H1 (cell line): ENCODE measurements around the gene OR10G7. TPM values are rescaled to one million over a fixed set of nuclear protein-coding genes. Genes with fewer than 3 reads are reported as not detected.

Experiments used
- CTCF ChIA-PET: fragments of 300-600 bp; sonication (Branson Sonifier 250); formaldehyde crosslinking; loops from one replicate; lab custom pipeline; 2021; ENCODE audit not compliant: partially characterized antibody; lab: Charles Lee
- POLR2A ChIA-PET: fragments of 300-600 bp; sonication (Branson Sonifier 250); formaldehyde crosslinking; loops from one replicate; lab custom pipeline; 2021; ENCODE audit warnings: inconsistent platforms; ENCODE audit not compliant: partially characterized antibody; lab: Charles Lee
- DNase-seq, 2 experiments: peaks; one replicate each; pipeline versions ENCODE4 v3.0.0 to v3.0.0-alpha.2; 2010 to 2022; ENCODE audit warnings: low spot score in 2 of 2, low read depth in 1 of 2, mixed read lengths in 1 of 2
- FAIRE-seq: peaks from 2 replicates; lab custom pipeline; 2011; peaks lifted over from hg19 to GRCh38; lab: Jason Lieb, UNC
- H2AFZ ChIP-seq: 2 replicates; pipeline ENCODE4 v1.8.1; 2012; ENCODE audit warnings: low read length, inconsistent platforms
- H2AK5ac ChIP-seq: 2 replicates; pipeline ENCODE4 v1.6.1; 2013; ENCODE audit warnings: low read depth, low read length
- H2BK120ac ChIP-seq: replicated peaks from 2 replicates; pipeline ENCODE3; 2013; ENCODE audit warnings: low read depth, low read length, inconsistent platforms
- H2BK12ac ChIP-seq: 2 replicates; pipeline ENCODE4 v1.6.1; 2013; ENCODE audit warnings: low read depth, low read length
- H2BK15ac ChIP-seq: 2 replicates; pipeline ENCODE4 v1.6.1; 2013; ENCODE audit warnings: low read length
- H2BK20ac ChIP-seq: 2 replicates; pipeline ENCODE4 v1.6.1; 2013; ENCODE audit warnings: low read length
- H2BK5ac ChIP-seq: 2 replicates; pipeline ENCODE4 v1.6.1; 2013; ENCODE audit warnings: low read depth, low read length
- H3K14ac ChIP-seq: 2 replicates; pipeline ENCODE4 v1.6.1; 2013; ENCODE audit warnings: inconsistent platforms; ENCODE audit not compliant: insufficient read length
- H3K18ac ChIP-seq: 2 replicates; pipeline ENCODE4 v1.6.1; 2013; ENCODE audit warnings: low read length; ENCODE audit errors: extremely low read depth
- H3K23ac ChIP-seq: 2 replicates; pipeline ENCODE4 v1.6.1; 2013; ENCODE audit warnings: inconsistent platforms; ENCODE audit not compliant: insufficient read length
- H3K23me2 ChIP-seq: 2 replicates; pipeline ENCODE4 v1.6.1; 2013; ENCODE audit warnings: low read depth, low read length
- H3K27ac ChIP-seq: 2 replicates; pipeline ENCODE4 v1.6.1; 2011; ENCODE audit warnings: low read depth, low read length, inconsistent platforms
- H3K27me3 ChIP-seq, 4 experiments: replicated peaks in 1 of 4; 1 replicate in 1 of 4; 2 replicates in 3 of 4; pipeline versions ENCODE4 v1.6.1 to v1.8.1; 2011 to 2013; ENCODE audit warnings: low read length in 3 of 4, mild to moderate bottlenecking in 3 of 4, inconsistent platforms in 2 of 4, mixed read lengths in 2 of 4, moderate library complexity in 1 of 4; ENCODE audit not compliant: control insufficient read depth in 3 of 4, insufficient read depth in 3 of 4; ENCODE audit errors: extremely low read depth in 1 of 4
- H3K36me3 ChIP-seq, 4 experiments: 2 replicates each; pipeline versions ENCODE4 v1.6.1 to v1.8.1; 2011 to 2013; ENCODE audit warnings: mild to moderate bottlenecking in 4 of 4, low read length in 3 of 4, moderate library complexity in 2 of 4, control low read depth in 1 of 4, inconsistent platforms in 1 of 4; ENCODE audit not compliant: insufficient read depth in 4 of 4, control insufficient read depth in 2 of 4
- H3K4ac ChIP-seq: replicated peaks from 2 replicates; pipeline ENCODE3; 2013; ENCODE audit warnings: low read length, low read depth, mixed read lengths, inconsistent platforms; ENCODE audit not compliant: insufficient read length
- H3K4me1 ChIP-seq, 4 experiments: replicated peaks in 1 of 4; 1 replicate in 1 of 4; 2 replicates in 3 of 4; pipeline versions ENCODE4 v1.6.1 to v1.8.1; 2011 to 2013; ENCODE audit warnings: low read length in 3 of 4, inconsistent platforms in 2 of 4, mixed read lengths in 1 of 4; ENCODE audit not compliant: insufficient read depth in 4 of 4, control insufficient read depth in 3 of 4
- H3K4me2 ChIP-seq, 2 experiments: 2 replicates each; pipeline versions ENCODE4 v1.6.1 to v1.8.1; 2011 to 2013; ENCODE audit warnings: low read depth in 2 of 2, low read length in 2 of 2, control low read depth in 1 of 2, inconsistent platforms in 1 of 2, mild to moderate bottlenecking in 1 of 2; ENCODE audit not compliant: insufficient read depth in 1 of 2
- H3K4me3 ChIP-seq, 4 experiments: fragments of 200-600, 300-600 bp in 1 of 4; sonication (generic), shearing (Covaris generic), sonication (Bioruptor Twin) in 1 of 4; 2 replicates each; pipeline versions ENCODE4 v1.5.1 to v1.8.1; 2011 to 2016; ENCODE audit warnings: low read length in 4 of 4, low read depth in 3 of 4, control low read depth in 2 of 4, inconsistent platforms in 2 of 4, mild to moderate bottlenecking in 2 of 4, mixed read lengths in 1 of 4, moderate library complexity in 1 of 4; ENCODE audit not compliant: insufficient read depth in 2 of 4; ENCODE audit errors: extremely low read depth in 1 of 4
- H3K56ac ChIP-seq: replicated peaks from 2 replicates; pipeline ENCODE3; 2013; ENCODE audit warnings: low read depth, mild to moderate bottlenecking, mixed read lengths, low read length, inconsistent platforms; ENCODE audit not compliant: insufficient read length
- H3K79me1 ChIP-seq: 2 replicates; pipeline ENCODE4 v1.6.1; 2013; ENCODE audit warnings: low read depth, low read length, control low read depth
- H3K79me2 ChIP-seq, 2 experiments: 2 replicates each; pipeline versions ENCODE4 v1.6.1 to v1.8.1; 2012 to 2013; ENCODE audit warnings: low read length in 2 of 2, mild to moderate bottlenecking in 2 of 2, inconsistent platforms in 1 of 2; ENCODE audit not compliant: insufficient read depth in 2 of 2, control insufficient read depth in 1 of 2
- H3K9ac ChIP-seq, 4 experiments: replicated peaks in 1 of 4; 1 replicate in 1 of 4; 2 replicates in 3 of 4; pipeline versions ENCODE4 v1.6.1 to v1.8.1; 2011 to 2013; ENCODE audit warnings: low read depth in 3 of 4, low read length in 3 of 4, control low read depth in 2 of 4, mild to moderate bottlenecking in 2 of 4, moderate library complexity in 2 of 4, inconsistent platforms in 1 of 4; ENCODE audit errors: extremely low read depth in 1 of 4
- H3K9me3 ChIP-seq, 2 experiments: 2 replicates each; pipeline versions ENCODE4 v1.6.1 to v1.8.1; 2012 to 2013; ENCODE audit warnings: mild to moderate bottlenecking in 2 of 2, moderate library complexity in 2 of 2, control low read depth in 1 of 2, inconsistent platforms in 1 of 2, low read depth in 1 of 2, low read length in 1 of 2, mixed read lengths in 1 of 2; ENCODE audit not compliant: insufficient read depth in 2 of 2
- H4K20me1 ChIP-seq, 2 experiments: replicated peaks in 1 of 2; 2 replicates each; pipeline versions ENCODE3 to v1.8.1; 2011 to 2013; ENCODE audit warnings: inconsistent platforms in 2 of 2, low read length in 2 of 2, mild to moderate bottlenecking in 1 of 2; ENCODE audit not compliant: insufficient read depth in 2 of 2, control insufficient read depth in 1 of 2
- H4K5ac ChIP-seq: 2 replicates; pipeline ENCODE4 v1.6.1; 2013; ENCODE audit warnings: low read length, low read depth, mixed read lengths, inconsistent platforms; ENCODE audit not compliant: insufficient read length
- H4K8ac ChIP-seq: 2 replicates; pipeline ENCODE4 v1.8.0; 2013; ENCODE audit warnings: mild to moderate bottlenecking, moderate library complexity, low read length, inconsistent platforms; ENCODE audit not compliant: insufficient read depth; ENCODE audit errors: extremely low read depth
- H4K91ac ChIP-seq: replicated peaks from 2 replicates; pipeline ENCODE3; 2013; ENCODE audit warnings: low read length, mixed read lengths, inconsistent platforms; ENCODE audit not compliant: insufficient read length
- ATF3 ChIP-seq: IDR thresholded peaks from 2 replicates; pipeline ENCODE4 v1.6.1; 2011; ENCODE audit warnings: low read depth, mild to moderate bottlenecking, low read length; ENCODE audit not compliant: insufficient read depth
- BRCA1 ChIP-seq: IDR thresholded peaks from 2 replicates; pipeline ENCODE4 v1.6.1; 2012; ENCODE audit warnings: low read depth, low read length, improper control_type of control experiment
- CBX5 ChIP-seq: fragments of 300-800, 300-1000 bp; sonication (generic); IDR thresholded peaks from 2 replicates; pipeline ENCODE4 v1.7.1; 2016; ENCODE audit warnings: antibody characterized with exemption, low read length, low read depth
- CTBP2 ChIP-seq: IDR thresholded peaks from 2 replicates; pipeline ENCODE4 v1.7.0; 2011; ENCODE audit warnings: borderline replicate concordance, mild to moderate bottlenecking, moderate library complexity, mixed read lengths, low read length; ENCODE audit not compliant: insufficient read depth, insufficient read length
- E2F6 ChIP-seq: IDR thresholded peaks from 2 replicates; pipeline ENCODE4 v1.6.1; 2012; ENCODE audit warnings: inconsistent platforms
- EZH2 ChIP-seq: fragments of 200-600 bp; sonication (generic); IDR thresholded peaks from 2 replicates; pipeline ENCODE4 v1.7.1; 2012; ENCODE audit warnings: low read depth, mild to moderate bottlenecking, moderate library complexity, low read length, inconsistent platforms; ENCODE audit not compliant: severe bottlenecking
- KDM4A ChIP-seq: IDR thresholded peaks from one replicate; pipeline ENCODE4 v1.7.1; 2012; ENCODE audit warnings: low read depth, mild to moderate bottlenecking, moderate library complexity, low read length, inconsistent platforms; ENCODE audit not compliant: severe bottlenecking
- MAX ChIP-seq: IDR thresholded peaks from 2 replicates; pipeline ENCODE4 v1.6.1; 2012; ENCODE audit warnings: inconsistent platforms
- RBBP5 ChIP-seq: IDR thresholded peaks from 2 replicates; pipeline ENCODE4 v1.7.1; 2012; ENCODE audit warnings: low read depth, mild to moderate bottlenecking, inconsistent platforms, low read length, moderate library complexity, borderline replicate concordance
- RFX5 ChIP-seq: IDR thresholded peaks from 2 replicates; pipeline ENCODE4 v1.6.1; 2011; ENCODE audit warnings: low read depth, low read length, improper control_type of control experiment, borderline replicate concordance
- SAP30 ChIP-seq: fragments of 300-600 bp; sonication (generic); IDR thresholded peaks from 2 replicates; pipeline ENCODE4 v1.7.1; 2012; ENCODE audit warnings: low read length, moderate library complexity, mild to moderate bottlenecking, inconsistent platforms; ENCODE audit not compliant: insufficient read depth, insufficient replicate concordance
- SP2 ChIP-seq: IDR thresholded peaks from 2 replicates; pipeline ENCODE4 v1.6.1; 2012; ENCODE audit warnings: mild to moderate bottlenecking, low read length, inconsistent platforms
- WGBS, 2 experiments: shearing (Covaris generic) in 1 of 2; methylation state at CpG; one replicate each; pipeline versions ENCODE4 v1.1.6 to v1.1.7; 2013 to 2015; ENCODE audit warnings: low lambda C conversion rate in 2 of 2, mixed read lengths in 2 of 2, inconsistent platforms in 1 of 2, low coverage in 1 of 2, missing lambda C conversion rate in 1 of 2; ENCODE audit not compliant: insufficient replicate concordance in 2 of 2, insufficient coverage in 1 of 2, insufficient read length in 1 of 2; ENCODE audit errors: extremely low coverage in 1 of 2, missing lambda C conversion rate in 1 of 2; 5-methylcytosine and 5-hydroxymethylcytosine counted together
- polyA plus RNA-seq, 7 experiments: library from polyadenylated mRNA; depleted of rRNA in 3 of 7; stranded (reverse) in 5 of 7; unstranded in 2 of 7; fragments of >200 nt in 5 of 7; fragments of 200-250 nt in 2 of 7; gene quantifications; 1 replicate in 5 of 7; 2 replicates in 1 of 7; 4 replicates in 1 of 7; pipeline versions ENCODE4 v1.2.1 to v1.2.3, GENCODE V29; 2011 to 2013; ENCODE audit warnings: missing spikeins in 2 of 7, mixed read lengths in 2 of 7
- total RNA-seq: library from RNA; stranded (reverse); fragmentation: NEBNext Ultra II Directional; extraction: Animal tissue kit (Norgen Biotek cat#: 25700); gene quantifications from 2 replicates; pipeline ENCODE4 v1.2.1, GENCODE V29; 2021

The OR10G7 gene
- total and polyA plus RNA-seq, 2 of the 8 experiments (the other 6 are each of a cell fraction or from before 2014, with no cell fraction given), result not detected

GRCh38 chr11:124074554-124074953, 33.4 kb upstream of the OR10G7 start:
- no peak overlapping the region for H3K56ac ChIP-seq
- H3K23ac ChIP-seq, result no peak overlapping the region
- H3K79me1 ChIP-seq, result no peaks in the 10 kb centered on the region
- H3K4ac ChIP-seq, result no peak overlapping the region
- H4K8ac ChIP-seq, result no peak overlapping the region
- no peaks in the 10 kb centered on the region for H4K20me1 ChIP-seq
- H3K9me3 ChIP-seq, result no peaks in the 10 kb centered on the region
- no peak overlapping the region for H3K4me3 ChIP-seq
- no peaks in the 10 kb centered on the region for H3K36me3 ChIP-seq
- H3K4me1 ChIP-seq, result peaks cover 0 to 3% (median 2%) of the 10 kb centered on the region in 4 experiments; a peak in 3 of 7 replicates
- no peak overlapping the region for H2AK5ac ChIP-seq
- ChIA-PET CTCF (interaction anchor here (0.5 to 2.2 kb wide), 8 partner anchors 9 to 341 kb away, joined by 3 to 10 read pairs (median 4); no protein-coding TSS in a partner anchor), POLR2A (interaction anchor here (1.1 kb wide), 1 partner anchor 11 kb away, joined by 3 read pairs; no protein-coding TSS in a partner anchor)
- H4K5ac ChIP-seq, result no peak overlapping the region
- peak overlapping the region; percentile 41; the same call in 1 of the 2 replicates for H2AFZ ChIP-seq
- no peak overlapping the region for H2BK120ac ChIP-seq
- H2BK20ac ChIP-seq, result no peak overlapping the region
- no peak overlapping the region for H3K18ac ChIP-seq
- H3K9ac ChIP-seq, result no peak overlapping the region
- H3K23me2 ChIP-seq, result no peaks in the 10 kb centered on the region
- DNase-seq (no peak), FAIRE-seq (no peak)
- no peak overlapping the region for H2BK5ac ChIP-seq
- WGBS, 2 experiments, result 95% methylated on average over 4 of the region's 5 CpGs; no CpG with 5 or more reads in 1 of the 2 experiments
- no peak overlapping the region for H3K27ac ChIP-seq
- H3K14ac ChIP-seq, result no peak overlapping the region
- no peaks in the 10 kb centered on the region for H3K27me3 ChIP-seq
- H2BK15ac ChIP-seq, result no peak overlapping the region
- no peak overlapping the region for H3K4me2 ChIP-seq
- no peak overlapping the region for H4K91ac ChIP-seq
- no peak overlapping the region for H2BK12ac ChIP-seq
- no peaks in the 10 kb centered on the region for H3K79me2 ChIP-seq
- TF ChIP-seq EZH2 (no peak), CBX5 (no peak), E2F6 (no peak), RFX5 (no peak), SP2 (no peak), BRCA1 (no peak), KDM4A (no peak), SAP30 (no peak), ATF3 (no peak), MAX (no peak), RBBP5 (no peak), CTBP2 (no peak)
